Stimulated activated effector memory CD8-positive, alpha-beta T cell treated with anti-CD3 and anti-CD28 coated beads, Interleukin-12 subunit alpha, Interleukin-12 subunit beta, amount 100 ng/mL, for 72 hours (primary cell): ENCODE results near the gene NBPF12.
"Not testable (repeated sequence)": the region's sequence is repeated elsewhere in the genome, so short reads cannot be mapped to it uniquely, and the experiment has no call there.

ENCODE experiments used
- ATAC-seq: fragments of 150-1000 bp; cut with Tn5 transposase; 2 replicates; pipeline ENCODE4 v1.10.0; 2021
- DNase-seq, 2 donors: peaks; one replicate each; pipeline ENCODE4 v3.0.0; 2021 to 2022; ENCODE audit warnings: low spot score in 2 of 2
- H3K27ac Mint-ChIP-seq: one replicate; pipeline ENCODE4 v1.8.0; 2022; ENCODE audit warnings: mild to moderate bottlenecking, mixed read lengths
- H3K36me3 Mint-ChIP-seq: one replicate; pipeline ENCODE4 v1.8.0; 2022; ENCODE audit warnings: mild to moderate bottlenecking, mixed read lengths
- H3K4me1 Mint-ChIP-seq: one replicate; pipeline ENCODE4 v1.8.0; 2022; ENCODE audit warnings: mixed read lengths
- H3K4me3 Mint-ChIP-seq: one replicate; pipeline ENCODE4 v1.8.0; 2022; ENCODE audit warnings: mild to moderate bottlenecking, mixed read lengths
- H3K9me3 Mint-ChIP-seq: one replicate; pipeline ENCODE4 v1.8.0; 2022; ENCODE audit warnings: mixed read lengths

NBPF12 gene

GRCh38 chr1:146940293-146940692 lies 2.2 kb downstream of the NBPF12 start:
- H3K27ac Mint-ChIP-seq = not testable (repeated sequence)

GRCh38 chr1:146943342-146943886 lies 5.3 kb downstream of the NBPF12 start:
- not testable (repeated sequence) for H3K36me3 Mint-ChIP-seq, H3K4me3 Mint-ChIP-seq, ATAC-seq, H3K4me1 Mint-ChIP-seq, DNase-seq, H3K9me3 Mint-ChIP-seq, H3K27ac Mint-ChIP-seq

More at GRCh38 chr1:146940293-146940692, 2.2 kb downstream of the NBPF12 start:
- peak overlapping the region; percentile 82 for H3K4me3 Mint-ChIP-seq
- DNase-seq, ATAC-seq, H3K9me3 Mint-ChIP-seq: not testable (repeated sequence)
- peaks cover 12% of the 10 kb centered on the region for H3K36me3 Mint-ChIP-seq
- H3K4me1 Mint-ChIP-seq = peaks cover 12% of the 10 kb centered on the region

GRCh38 chr1:146948127-146948526 lies 10.0 kb downstream of the NBPF12 start:
- H3K9me3 Mint-ChIP-seq, DNase-seq, ATAC-seq, H3K27ac Mint-ChIP-seq, H3K4me1 Mint-ChIP-seq, H3K4me3 Mint-ChIP-seq: not testable (repeated sequence)
- peaks cover 11% of the 10 kb centered on the region for H3K36me3 Mint-ChIP-seq

GRCh38 chr1:146964340-146964739 lies 26.2 kb downstream of the NBPF12 start:
- H3K27ac Mint-ChIP-seq, H3K4me3 Mint-ChIP-seq, ATAC-seq, DNase-seq, H3K4me1 Mint-ChIP-seq, H3K9me3 Mint-ChIP-seq: not testable (repeated sequence)
- H3K36me3 Mint-ChIP-seq = peaks cover 30% of the 10 kb centered on the region

GRCh38 chr1:146966351-146966750 lies 28.2 kb downstream of the NBPF12 start:
- not testable (repeated sequence) for H3K27ac Mint-ChIP-seq, H3K4me1 Mint-ChIP-seq, ATAC-seq, DNase-seq, H3K9me3 Mint-ChIP-seq, H3K4me3 Mint-ChIP-seq
- H3K36me3 Mint-ChIP-seq = peaks cover 40% of the 10 kb centered on the region

- ATAC-seq, H3K27ac Mint-ChIP-seq, H3K9me3 Mint-ChIP-seq, DNase-seq, H3K4me3 Mint-ChIP-seq, H3K4me1 Mint-ChIP-seq: not testable (repeated sequence)
- peaks cover 49% of the 10 kb centered on the region for H3K36me3 Mint-ChIP-seq
Observed at GRCh38 chr1:146970656-146971055, 32.5 kb downstream of the NBPF12 start.

GRCh38 chr1:146972681-146973080 lies 34.6 kb downstream of the NBPF12 start:
- peaks cover 49% of the 10 kb centered on the region for H3K36me3 Mint-ChIP-seq
- DNase-seq, ATAC-seq, H3K27ac Mint-ChIP-seq, H3K4me1 Mint-ChIP-seq, H3K4me3 Mint-ChIP-seq, H3K9me3 Mint-ChIP-seq: not testable (repeated sequence)

- not testable (repeated sequence) for ATAC-seq, DNase-seq, H3K27ac Mint-ChIP-seq, H3K4me3 Mint-ChIP-seq, H3K9me3 Mint-ChIP-seq, H3K4me1 Mint-ChIP-seq
- peaks cover 27% of the 10 kb centered on the region for H3K36me3 Mint-ChIP-seq
Observed at GRCh38 chr1:146985855-146986254, 47.7 kb downstream of the NBPF12 start.

- not testable (repeated sequence) for ATAC-seq, H3K9me3 Mint-ChIP-seq, H3K4me3 Mint-ChIP-seq, DNase-seq, H3K27ac Mint-ChIP-seq, H3K4me1 Mint-ChIP-seq
- peaks cover 24% of the 10 kb centered on the region for H3K36me3 Mint-ChIP-seq
Observed at GRCh38 chr1:146986450-146986849, 48.3 kb downstream of the NBPF12 start.

GRCh38 chr1:146987502-146987901 lies 49.4 kb downstream of the NBPF12 start:
- not testable (repeated sequence) for ATAC-seq, H3K9me3 Mint-ChIP-seq, H3K27ac Mint-ChIP-seq, H3K4me3 Mint-ChIP-seq, H3K4me1 Mint-ChIP-seq, DNase-seq
- peaks cover 22% of the 10 kb centered on the region for H3K36me3 Mint-ChIP-seq

- not testable (repeated sequence) for H3K27ac Mint-ChIP-seq, H3K4me3 Mint-ChIP-seq, H3K9me3 Mint-ChIP-seq, ATAC-seq, H3K4me1 Mint-ChIP-seq
- H3K36me3 Mint-ChIP-seq = peaks cover 27% of the 10 kb centered on the region
- DNase-seq = peak in 1 of 2 donors; percentile 52
Observed at GRCh38 chr1:146989455-146989854, 51.3 kb downstream of the NBPF12 start.

- ATAC-seq, DNase-seq, H3K4me3 Mint-ChIP-seq, H3K4me1 Mint-ChIP-seq, H3K36me3 Mint-ChIP-seq, H3K27ac Mint-ChIP-seq: not testable (repeated sequence)
- peaks cover 13% of the 10 kb centered on the region for H3K9me3 Mint-ChIP-seq
Observed at GRCh38 chr1:147008495-147008894, 70.4 kb downstream of the NBPF12 start.

GRCh38 chr1:147026975-147027374 lies 88.9 kb downstream of the NBPF12 start:
- H3K36me3 Mint-ChIP-seq, H3K4me3 Mint-ChIP-seq, H3K4me1 Mint-ChIP-seq, H3K27ac Mint-ChIP-seq, H3K9me3 Mint-ChIP-seq, DNase-seq: not testable (repeated sequence)
- ATAC-seq = peak; percentile 57

GRCh38 chr1:147030066-147030653 lies 92.0 kb downstream of the NBPF12 start:
- not testable (repeated sequence) for H3K9me3 Mint-ChIP-seq, DNase-seq, H3K4me3 Mint-ChIP-seq, H3K36me3 Mint-ChIP-seq, H3K4me1 Mint-ChIP-seq
- ATAC-seq = peak; percentile 96
- peak overlapping the region; percentile 60 for H3K27ac Mint-ChIP-seq

GRCh38 chr1:147039916-147040315 lies 101.8 kb downstream of the NBPF12 start:
- no peaks in the 10 kb centered on the region for H3K9me3 Mint-ChIP-seq
- H3K4me1 Mint-ChIP-seq = peaks cover 6% of the 10 kb centered on the region
- H3K36me3 Mint-ChIP-seq = no peaks in the 10 kb centered on the region
- no peak overlapping the region for H3K27ac Mint-ChIP-seq
- ATAC-seq = no peak
- no peak overlapping the region for H3K4me3 Mint-ChIP-seq
- no peak for DNase-seq

GRCh38 chr1:147042891-147043290 lies 104.8 kb downstream of the NBPF12 start:
- not testable (repeated sequence) for H3K27ac Mint-ChIP-seq, H3K4me3 Mint-ChIP-seq, DNase-seq, ATAC-seq, H3K9me3 Mint-ChIP-seq, H3K36me3 Mint-ChIP-seq
- peaks cover 22% of the 10 kb centered on the region for H3K4me1 Mint-ChIP-seq
